ENCODE measurements around the gene BCOR.

Gene BCOR

GRCh38 chrX:40144576-40144975 is 46.8 kb upstream of the BCOR start:
- peaks cover 79% of the 10 kb centered on the region for H3K27me3 ChIP-seq (ENCODE audit: insufficient read depth, low read depth, severe bottlenecking)
- TF ChIP-seq CTCF (IDR thresholded peaks at IDR 0.05; ENCODE audit: low read depth, low read length), result no peak
- peak overlapping the region; percentile 98 for H3K27ac ChIP-seq
- H3K9me3 ChIP-seq (ENCODE audit: severe bottlenecking), result peaks cover 5% of the 10 kb centered on the region
- DNase-seq, result peak; percentile 77
- peaks cover 6% of the 10 kb centered on the region for H3K36me3 ChIP-seq
- peak overlapping the region; percentile 58 for H3K4me3 ChIP-seq (ENCODE audit: low read depth, low read length)

DNA sequence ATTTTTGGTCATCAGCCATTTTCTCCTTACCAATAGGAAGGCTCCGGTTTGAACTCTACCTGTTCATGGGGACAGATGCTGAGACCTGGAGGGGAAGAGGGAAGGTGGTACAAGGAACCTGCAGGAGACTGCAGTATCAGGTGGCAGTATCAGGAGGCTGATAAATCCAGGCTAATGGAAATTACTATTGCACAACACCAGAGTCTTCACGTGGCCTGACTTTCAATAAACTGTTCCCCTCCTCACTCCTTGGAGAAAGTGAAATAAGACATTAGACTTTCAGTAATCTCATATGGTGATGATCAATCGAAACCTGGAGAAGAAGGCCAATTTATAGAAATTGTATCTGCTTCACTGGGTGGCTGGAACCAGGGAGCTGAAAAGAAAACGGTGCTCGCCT is 46.2 kb upstream of the BCOR start:
- Histone ChIP-seq H3K27ac (peak overlapping the region; percentile 98), H3K4me3 (ENCODE audit: low read depth, low read length) (no peak overlapping the region), H3K27me3 (ENCODE audit: insufficient read depth, low read depth, severe bottlenecking) (peaks cover 75% of the 10 kb centered on the region), H3K36me3 (peaks cover 6% of the 10 kb centered on the region), H3K9me3 (ENCODE audit: severe bottlenecking) (peaks cover 5% of the 10 kb centered on the region)
- no peak for TF ChIP-seq CTCF (IDR thresholded peaks at IDR 0.05; ENCODE audit: low read depth, low read length)
- no peak for DNase-seq

GRCh38 chrX:40143001-40143400 is 45.2 kb upstream of the BCOR start:
- no peak for TF ChIP-seq CTCF (IDR thresholded peaks at IDR 0.05; ENCODE audit: low read depth, low read length)
- Histone ChIP-seq H3K9me3 (ENCODE audit: severe bottlenecking) (peaks cover 5% of the 10 kb centered on the region), H3K27ac (peak overlapping the region; percentile 98), H3K36me3 (peaks cover 10% of the 10 kb centered on the region), H3K4me3 (ENCODE audit: low read depth, low read length) (no peak overlapping the region), H3K27me3 (ENCODE audit: insufficient read depth, low read depth, severe bottlenecking) (peaks cover 78% of the 10 kb centered on the region)
- peak; percentile 41 for DNase-seq

- H3K27ac ChIP-seq, result peak overlapping the region; percentile 98
- H3K9me3 ChIP-seq (ENCODE audit: severe bottlenecking), result peaks cover 5% of the 10 kb centered on the region
- H3K27me3 ChIP-seq (ENCODE audit: insufficient read depth, low read depth, severe bottlenecking), result peaks cover 75% of the 10 kb centered on the region
- TF ChIP-seq CTCF (IDR thresholded peaks at IDR 0.05; ENCODE audit: low read depth, low read length), result no peak
- no peak for DNase-seq
- H3K36me3 ChIP-seq, result peaks cover 11% of the 10 kb centered on the region
- no peak overlapping the region for H3K4me3 ChIP-seq (ENCODE audit: low read depth, low read length)
Measured at GRCh38 chrX:40142417-40142816, 44.7 kb upstream of the BCOR start.

DNA sequence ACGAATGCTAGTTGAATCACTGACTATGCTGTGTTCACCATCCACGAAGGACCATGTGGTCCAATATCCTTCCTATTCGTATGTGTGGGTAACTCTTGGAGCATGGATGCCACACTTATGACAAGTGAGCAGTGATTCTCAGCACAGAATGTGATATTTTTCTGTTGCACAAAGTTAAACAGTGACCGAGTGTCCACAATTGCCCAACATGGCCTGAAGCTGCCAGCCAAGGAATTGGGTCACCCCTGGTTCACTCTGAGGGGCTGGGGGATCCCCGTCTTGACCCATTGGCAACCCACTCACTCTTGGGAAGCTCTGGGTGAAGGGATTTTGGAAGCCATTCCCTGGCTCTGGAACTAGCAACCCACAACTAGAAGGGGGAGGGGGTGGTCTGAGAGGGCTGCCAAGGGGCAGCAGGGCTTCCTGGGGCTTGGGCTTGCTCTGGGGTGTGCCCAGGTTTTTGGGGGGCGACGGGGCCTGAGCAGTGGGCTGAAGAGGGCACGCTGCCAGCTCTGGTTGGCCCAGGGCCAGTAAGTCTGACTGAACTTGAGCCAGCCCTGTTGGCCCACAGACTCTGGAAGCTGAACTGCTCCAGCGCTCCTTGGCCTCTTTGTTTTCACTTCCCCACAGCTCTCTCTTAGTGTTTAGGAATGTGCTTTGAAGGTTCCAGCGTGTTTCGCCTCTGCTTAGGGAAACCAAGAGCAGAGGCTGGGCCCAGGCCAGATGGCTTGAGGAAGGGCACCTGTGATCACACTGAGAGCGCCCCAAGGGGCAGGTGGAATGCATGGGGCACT is 43.1 kb upstream of the BCOR start:
- Histone ChIP-seq H3K27ac (no peak overlapping the region), H3K4me3 (ENCODE audit: low read depth, low read length) (no peak overlapping the region), H3K9me3 (ENCODE audit: severe bottlenecking) (no peaks in the 10 kb centered on the region), H3K27me3 (ENCODE audit: insufficient read depth, low read depth, severe bottlenecking) (peaks cover 60% of the 10 kb centered on the region), H3K36me3 (peaks cover 11% of the 10 kb centered on the region)
- DNase-seq, result no peak
- TF ChIP-seq CTCF (IDR thresholded peaks at IDR 0.05; ENCODE audit: low read depth, low read length), result no peak

GRCh38 chrX:40132751-40133150 is 35.0 kb upstream of the BCOR start:
- no peaks in the 10 kb centered on the region for H3K9me3 ChIP-seq (ENCODE audit: severe bottlenecking)
- H3K27me3 ChIP-seq (ENCODE audit: insufficient read depth, low read depth, severe bottlenecking), result peaks cover 33% of the 10 kb centered on the region
- no peak overlapping the region for H3K4me3 ChIP-seq (ENCODE audit: low read depth, low read length)
- no peak for TF ChIP-seq CTCF (IDR thresholded peaks at IDR 0.05; ENCODE audit: low read depth, low read length)
- no peak overlapping the region for H3K27ac ChIP-seq
- no peaks in the 10 kb centered on the region for H3K36me3 ChIP-seq
- DNase-seq, result no peak

Measured in WERI-Rb-1 (cell line).